Astrocyte (in vitro differentiated cells and primary cell): Measurements from ENCODE around the gene GPRC5B.

Source experiments
- EZH2 ChIP-seq: IDR thresholded peaks from 2 replicates; pipeline ENCODE4 v1.6.1; 2012; ENCODE audit warnings: mild to moderate bottlenecking, low read length, inconsistent platforms; ENCODE audit not compliant: insufficient read depth
- TF ChIP-seq, protein P1 (sequence below): IDR thresholded peaks from 2 replicates; pipeline ENCODE4 v1.5.1; 2011; ENCODE audit warnings: low read depth, mild to moderate bottlenecking, inconsistent platforms, low read length, moderate library complexity; ENCODE audit not compliant: insufficient read depth

DNA sequence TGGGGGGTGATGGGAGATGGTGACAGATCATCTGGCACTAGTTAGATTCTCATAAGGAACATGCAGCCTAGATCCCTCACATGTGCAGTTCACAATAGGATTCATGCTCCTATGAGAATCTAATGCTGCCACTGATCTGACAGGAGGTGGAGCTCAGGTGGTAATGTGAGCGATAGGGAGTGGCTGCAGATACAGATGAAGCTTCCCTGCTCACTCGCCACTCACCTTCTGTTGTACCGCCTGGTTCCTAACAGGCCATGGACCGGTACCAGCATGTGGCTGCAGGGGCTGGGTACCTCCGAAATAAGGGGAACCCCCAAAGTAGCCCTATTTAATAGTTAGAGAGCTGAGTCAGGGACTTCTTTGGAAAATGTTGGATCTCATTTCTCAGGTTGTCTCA, 60.4 kb downstream of the GPRC5B start:
- TF ChIP-seq, protein P1, sequence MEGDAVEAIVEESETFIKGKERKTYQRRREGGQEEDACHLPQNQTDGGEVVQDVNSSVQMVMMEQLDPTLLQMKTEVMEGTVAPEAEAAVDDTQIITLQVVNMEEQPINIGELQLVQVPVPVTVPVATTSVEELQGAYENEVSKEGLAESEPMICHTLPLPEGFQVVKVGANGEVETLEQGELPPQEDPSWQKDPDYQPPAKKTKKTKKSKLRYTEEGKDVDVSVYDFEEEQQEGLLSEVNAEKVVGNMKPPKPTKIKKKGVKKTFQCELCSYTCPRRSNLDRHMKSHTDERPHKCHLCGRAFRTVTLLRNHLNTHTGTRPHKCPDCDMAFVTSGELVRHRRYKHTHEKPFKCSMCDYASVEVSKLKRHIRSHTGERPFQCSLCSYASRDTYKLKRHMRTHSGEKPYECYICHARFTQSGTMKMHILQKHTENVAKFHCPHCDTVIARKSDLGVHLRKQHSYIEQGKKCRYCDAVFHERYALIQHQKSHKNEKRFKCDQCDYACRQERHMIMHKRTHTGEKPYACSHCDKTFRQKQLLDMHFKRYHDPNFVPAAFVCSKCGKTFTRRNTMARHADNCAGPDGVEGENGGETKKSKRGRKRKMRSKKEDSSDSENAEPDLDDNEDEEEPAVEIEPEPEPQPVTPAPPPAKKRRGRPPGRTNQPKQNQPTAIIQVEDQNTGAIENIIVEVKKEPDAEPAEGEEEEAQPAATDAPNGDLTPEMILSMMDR: no peak
- no peak for TF ChIP-seq EZH2
